ENCODE data around the gene AQP6. TPM values are rescaled to one million over a fixed set of nuclear protein-coding genes. Genes with fewer than 3 reads are reported as not detected.

AQP6 gene
- total RNA-seq, 1 experiment from 2014 or later: 0.09 TPM

DNA sequence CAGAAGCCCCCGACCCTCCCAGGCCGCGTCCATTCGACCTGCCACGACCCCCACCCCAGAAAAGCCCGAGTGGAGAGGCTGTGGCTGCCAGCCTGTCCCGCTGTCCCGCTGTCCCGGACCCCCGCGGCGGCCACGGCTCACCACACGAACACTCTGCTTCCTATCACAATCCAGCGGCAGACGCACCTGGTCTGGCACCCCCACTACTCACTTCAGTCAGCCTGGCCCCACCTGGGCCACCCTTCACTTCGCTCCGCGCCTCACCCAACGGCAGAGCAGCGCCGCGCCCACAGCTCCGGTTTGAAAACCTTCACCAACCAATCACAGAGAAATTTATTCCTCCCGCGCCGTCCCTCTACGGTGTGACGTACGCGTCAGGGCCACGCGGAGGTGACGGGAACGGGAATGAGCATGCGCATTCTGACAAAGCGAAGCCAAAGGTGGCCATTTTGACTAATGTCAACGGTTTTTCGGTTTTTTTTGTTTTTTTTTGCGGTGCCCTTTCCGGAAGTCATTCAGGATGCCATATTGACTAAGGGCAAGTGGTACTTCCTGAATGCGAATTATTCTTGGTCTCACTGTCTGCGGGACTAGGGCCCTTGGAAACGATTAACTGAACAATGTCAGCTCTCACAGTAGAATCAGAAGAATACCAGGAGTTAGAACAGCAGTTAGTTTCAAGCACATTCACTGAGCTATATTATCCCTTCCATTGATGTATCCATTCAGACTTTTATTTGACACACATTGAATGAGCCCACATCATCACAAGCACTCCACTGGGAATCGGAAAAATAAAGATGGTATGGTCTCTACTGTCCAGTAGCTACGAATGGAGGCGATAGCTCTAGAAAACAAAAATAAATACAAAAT is 52.7 kb downstream of the AQP6 start, which contains the start of gene RACGAP1:
Gene RACGAP1, minus strand, starts transcription at position 308 of the 873 bp plus-strand sequence. CDS start 8,779 bp downstream, outside the sequence.
- Mint-ChIP-seq H3K27me3 (ENCODE audit: low read depth) (no peaks in the 10 kb centered on the region), H3K36me3 (0 out of 2 replicates have a peak, but pooled peaks cover 2% of the 10 kb centered on the region), H3K4me1 (peaks cover 9% of the 10 kb centered on the region), H3K9me3 (no peaks in the 10 kb centered on the region), H3K27ac (peak within 1 kb of the TSS; percentile 97), H3K4me3 (peak within 1 kb of the TSS; percentile 95)
- DNase-seq (ENCODE audit: low spot score) (peak; percentile 95), ATAC-seq (peak; percentile 99)
- ChIA-PET POLR2A (interaction anchor here (0.6 to 1.4 kb wide), 5 partner anchors 14 to 908 kb away, joined by 3 to 8 read pairs (median 5); partner anchors contain the start of gene SMARCD1), CTCF (interaction anchor here (0.7 to 1.8 kb wide), 13 partner anchors 14 to 197 kb away, joined by 3 to 20 read pairs (median 4); partner anchors contain the start of genes COX14 and NCKAP5L)
- TF ChIP-seq ZNF121 (CRISPR knock-in tag; IDR thresholded peaks at IDR 0.05): 0 out of 2 replicates have a peak, but pooled peaks have one; percentile 12
- TF ChIP-seq FOXK1 (CRISPR knock-in tag; IDR thresholded peaks at IDR 0.05): peak; percentile 63
- TF ChIP-seq MYBL2 (CRISPR knock-in tag; IDR thresholded peaks at IDR 0.05): peak; percentile 100
- TF ChIP-seq, protein P1, sequence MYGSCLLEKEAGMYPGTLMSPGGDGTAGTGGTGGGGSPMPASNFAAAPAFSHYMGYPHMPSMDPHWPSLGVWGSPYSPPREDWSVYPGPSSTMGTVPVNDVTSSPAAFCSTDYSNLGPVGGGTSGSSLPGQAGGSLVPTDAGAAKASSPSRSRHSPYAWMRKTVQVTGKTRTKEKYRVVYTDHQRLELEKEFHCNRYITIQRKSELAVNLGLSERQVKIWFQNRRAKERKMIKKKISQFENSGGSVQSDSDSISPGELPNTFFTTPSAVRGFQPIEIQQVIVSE (CRISPR knock-in tag; IDR thresholded peaks at IDR 0.05; ENCODE audit: borderline replicate concordance): no peak
- TF ChIP-seq, protein P2, sequence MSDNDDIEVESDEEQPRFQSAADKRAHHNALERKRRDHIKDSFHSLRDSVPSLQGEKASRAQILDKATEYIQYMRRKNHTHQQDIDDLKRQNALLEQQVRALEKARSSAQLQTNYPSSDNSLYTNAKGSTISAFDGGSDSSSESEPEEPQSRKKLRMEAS (CRISPR knock-in tag; IDR thresholded peaks at IDR 0.05): peak; percentile 89
- TF ChIP-seq PRRX2 (CRISPR knock-in tag; IDR thresholded peaks at IDR 0.05): no peak
- 0 out of 2 replicates have a peak, but pooled peaks have one; percentile 30 for TF ChIP-seq E2F5 (CRISPR knock-in tag; IDR thresholded peaks at IDR 0.05)
- peak; percentile 55; the same call in 1 of the 2 replicates for TF ChIP-seq NFYB (CRISPR knock-in tag; conservative IDR thresholded peaks at IDR 0.05; ENCODE audit: low read depth)
- peak; percentile 67; the same call in 1 of the 2 replicates for TF ChIP-seq GABPB1 (CRISPR knock-in tag; IDR thresholded peaks at IDR 0.05)
- no peak for TF ChIP-seq ZBTB21 (CRISPR knock-in tag; IDR thresholded peaks at IDR 0.05; ENCODE audit: borderline replicate concordance)
- TF ChIP-seq ZNF317 (CRISPR knock-in tag; IDR thresholded peaks at IDR 0.05; ENCODE audit: borderline replicate concordance, low read depth): no peak
- TF ChIP-seq USF1 (CRISPR knock-in tag; IDR thresholded peaks at IDR 0.05): peak; percentile 78; the same call in 1 of the 2 replicates
- TF ChIP-seq CREM (CRISPR knock-in tag; IDR thresholded peaks at IDR 0.05): peak; percentile 91
- peak; percentile 76 for TF ChIP-seq PRDM15 (CRISPR knock-in tag; IDR thresholded peaks at IDR 0.05)
- TF ChIP-seq, protein P3, sequence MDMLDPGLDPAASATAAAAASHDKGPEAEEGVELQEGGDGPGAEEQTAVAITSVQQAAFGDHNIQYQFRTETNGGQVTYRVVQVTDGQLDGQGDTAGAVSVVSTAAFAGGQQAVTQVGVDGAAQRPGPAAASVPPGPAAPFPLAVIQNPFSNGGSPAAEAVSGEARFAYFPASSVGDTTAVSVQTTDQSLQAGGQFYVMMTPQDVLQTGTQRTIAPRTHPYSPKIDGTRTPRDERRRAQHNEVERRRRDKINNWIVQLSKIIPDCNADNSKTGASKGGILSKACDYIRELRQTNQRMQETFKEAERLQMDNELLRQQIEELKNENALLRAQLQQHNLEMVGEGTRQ (CRISPR knock-in tag; IDR thresholded peaks at IDR 0.05): peak; percentile 79
- 0 out of 2 replicates have a peak, but pooled peaks have one; percentile 21 for TF ChIP-seq ZNF232 (CRISPR knock-in tag; IDR thresholded peaks at IDR 0.05)
- peak; percentile 75; the same call in 1 of the 2 replicates for TF ChIP-seq E2F4 (CRISPR knock-in tag; IDR thresholded peaks at IDR 0.05; ENCODE audit: borderline replicate concordance, low read depth)
- no peak for TF ChIP-seq TEAD4 (CRISPR knock-in tag; IDR thresholded peaks at IDR 0.05)
- TF ChIP-seq SP1 (CRISPR knock-in tag; conservative IDR thresholded peaks at IDR 0.05): peak; percentile 71; the same call in 1 of the 2 replicates
- TF ChIP-seq ARID4B (CRISPR knock-in tag; IDR thresholded peaks at IDR 0.05; ENCODE audit: borderline replicate concordance): peak; percentile 51; the same call in 1 of the 2 replicates
- peak; percentile 53; the same call in 1 of the 2 replicates for TF ChIP-seq NFE2L1 (CRISPR knock-in tag; IDR thresholded peaks at IDR 0.05)

Data from WTC11 (cell line).